Measurements from ENCODE around the gene AKR1D1.

The AKR1D1 gene, protein sequence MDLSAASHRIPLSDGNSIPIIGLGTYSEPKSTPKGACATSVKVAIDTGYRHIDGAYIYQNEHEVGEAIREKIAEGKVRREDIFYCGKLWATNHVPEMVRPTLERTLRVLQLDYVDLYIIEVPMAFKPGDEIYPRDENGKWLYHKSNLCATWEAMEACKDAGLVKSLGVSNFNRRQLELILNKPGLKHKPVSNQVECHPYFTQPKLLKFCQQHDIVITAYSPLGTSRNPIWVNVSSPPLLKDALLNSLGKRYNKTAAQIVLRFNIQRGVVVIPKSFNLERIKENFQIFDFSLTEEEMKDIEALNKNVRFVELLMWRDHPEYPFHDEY

DNA sequence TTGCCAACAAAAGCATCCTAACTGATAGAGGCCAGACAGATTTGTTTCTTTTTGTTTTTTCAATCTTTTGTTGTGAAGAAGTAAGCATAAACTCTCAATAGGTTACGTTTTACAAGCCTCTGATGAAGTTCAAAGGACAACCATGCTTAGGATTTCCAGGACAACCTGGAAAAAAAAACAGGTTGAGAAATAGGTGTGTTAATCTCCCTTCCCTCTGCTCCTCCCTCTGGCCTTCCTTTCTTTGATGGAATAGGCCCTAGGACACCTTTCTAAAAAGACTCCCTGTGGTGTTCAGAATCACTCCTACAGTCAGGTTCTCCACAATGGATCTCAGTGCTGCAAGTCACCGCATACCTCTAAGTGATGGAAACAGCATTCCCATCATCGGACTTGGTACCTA, at the start of gene AKR1D1:
AKR1D1 (plus strand) TSS at position 264 of the 400 bp plus-strand sequence; CDS start at position 324, 60 bp downstream.
- H3K4me3 ChIP-seq (ENCODE audit: low read depth, low read length) = no peak within 1 kb of the TSS
- TF ChIP-seq, protein P1, sequence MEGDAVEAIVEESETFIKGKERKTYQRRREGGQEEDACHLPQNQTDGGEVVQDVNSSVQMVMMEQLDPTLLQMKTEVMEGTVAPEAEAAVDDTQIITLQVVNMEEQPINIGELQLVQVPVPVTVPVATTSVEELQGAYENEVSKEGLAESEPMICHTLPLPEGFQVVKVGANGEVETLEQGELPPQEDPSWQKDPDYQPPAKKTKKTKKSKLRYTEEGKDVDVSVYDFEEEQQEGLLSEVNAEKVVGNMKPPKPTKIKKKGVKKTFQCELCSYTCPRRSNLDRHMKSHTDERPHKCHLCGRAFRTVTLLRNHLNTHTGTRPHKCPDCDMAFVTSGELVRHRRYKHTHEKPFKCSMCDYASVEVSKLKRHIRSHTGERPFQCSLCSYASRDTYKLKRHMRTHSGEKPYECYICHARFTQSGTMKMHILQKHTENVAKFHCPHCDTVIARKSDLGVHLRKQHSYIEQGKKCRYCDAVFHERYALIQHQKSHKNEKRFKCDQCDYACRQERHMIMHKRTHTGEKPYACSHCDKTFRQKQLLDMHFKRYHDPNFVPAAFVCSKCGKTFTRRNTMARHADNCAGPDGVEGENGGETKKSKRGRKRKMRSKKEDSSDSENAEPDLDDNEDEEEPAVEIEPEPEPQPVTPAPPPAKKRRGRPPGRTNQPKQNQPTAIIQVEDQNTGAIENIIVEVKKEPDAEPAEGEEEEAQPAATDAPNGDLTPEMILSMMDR (IDR thresholded peaks at IDR 0.05; ENCODE audit: borderline replicate concordance, insufficient read depth, low read depth, low read length) = no peak

GRCh38 chr7:138027100-138027499, 49.2 kb upstream of the AKR1D1 start:
- TF ChIP-seq, protein P1 (IDR thresholded peaks at IDR 0.05; ENCODE audit: borderline replicate concordance, insufficient read depth, low read depth, low read length) = no peak
- no peak overlapping the region for H3K4me3 ChIP-seq (ENCODE audit: low read depth, low read length)

DNA sequence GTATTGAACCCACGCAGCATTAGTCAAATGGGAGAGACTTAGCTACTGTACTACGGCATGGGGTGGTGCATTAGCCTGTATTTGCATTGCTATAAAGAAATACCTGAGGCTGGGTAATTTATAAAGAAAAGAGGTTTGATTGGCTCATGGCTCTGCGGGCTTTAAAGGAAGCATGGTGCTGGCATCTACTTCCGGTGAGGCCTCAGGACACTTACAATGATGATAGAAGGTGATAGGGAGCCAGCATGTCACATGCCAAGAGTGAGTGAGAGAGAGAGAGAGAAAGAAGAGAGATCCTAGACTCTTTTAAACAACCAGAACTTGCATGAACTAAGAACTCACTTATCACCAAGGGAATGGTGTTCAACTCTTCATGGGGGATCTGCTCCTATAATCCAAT, 47.1 kb upstream of the AKR1D1 start:
- TF ChIP-seq, protein P1 (IDR thresholded peaks at IDR 0.05; ENCODE audit: borderline replicate concordance, insufficient read depth, low read depth, low read length) = no peak
- H3K4me3 ChIP-seq (ENCODE audit: low read depth, low read length) = no peak overlapping the region

DNA sequence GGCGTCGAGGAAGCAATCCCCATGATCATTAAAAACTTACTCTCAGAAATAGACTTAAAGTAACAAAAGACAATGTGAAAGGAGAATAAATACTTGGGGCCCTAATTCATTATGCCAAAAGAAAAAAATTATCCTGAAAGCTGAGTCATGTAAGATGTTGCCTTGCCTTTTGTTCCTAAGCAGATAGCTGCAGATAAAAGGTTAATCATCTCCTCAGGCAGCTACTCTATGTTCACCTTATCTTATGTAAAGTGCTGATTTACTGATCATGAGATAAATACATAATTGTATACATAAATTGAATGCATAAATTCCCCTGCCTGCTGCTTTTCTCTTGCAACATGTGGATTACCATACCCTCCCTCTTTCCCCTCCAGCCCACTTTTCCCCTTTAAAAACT, 46.3 kb upstream of the AKR1D1 start:
- TF ChIP-seq, protein P1 (IDR thresholded peaks at IDR 0.05; ENCODE audit: borderline replicate concordance, insufficient read depth, low read depth, low read length) = no peak
- no peak overlapping the region for H3K4me3 ChIP-seq (ENCODE audit: low read depth, low read length)

- no peak overlapping the region for H3K4me3 ChIP-seq (ENCODE audit: low read depth, low read length)
- TF ChIP-seq, protein P1 (IDR thresholded peaks at IDR 0.05; ENCODE audit: borderline replicate concordance, insufficient read depth, low read depth, low read length) = no peak
Measured at GRCh38 chr7:138030679-138031351, 45.4 kb upstream of the AKR1D1 start.

- no peak overlapping the region for H3K4me3 ChIP-seq (ENCODE audit: low read depth, low read length)
- TF ChIP-seq, protein P1 (IDR thresholded peaks at IDR 0.05; ENCODE audit: borderline replicate concordance, insufficient read depth, low read depth, low read length) = no peak
Measured at GRCh38 chr7:138032186-138032585, 44.1 kb upstream of the AKR1D1 start.

DNA sequence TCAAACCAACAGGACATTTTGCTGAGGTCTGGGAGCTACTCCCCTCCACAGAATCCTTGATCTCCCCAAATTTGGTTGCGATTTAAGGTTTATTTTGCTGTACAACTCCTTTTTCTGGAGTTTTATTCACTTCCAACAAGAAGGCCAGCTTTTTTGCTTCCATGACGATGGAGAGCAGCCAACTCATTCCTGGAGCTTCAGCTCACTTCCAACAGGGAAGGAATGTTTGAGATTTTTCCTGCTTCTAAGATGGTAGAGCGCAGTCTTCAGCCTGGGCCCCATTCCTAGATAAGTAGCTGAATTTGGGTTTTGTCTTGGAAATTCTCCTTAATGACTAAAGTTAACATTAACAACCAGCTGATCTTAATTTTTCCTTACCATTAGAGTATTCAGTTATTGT, 43.5 kb upstream of the AKR1D1 start:
- TF ChIP-seq, protein P1 (IDR thresholded peaks at IDR 0.05; ENCODE audit: borderline replicate concordance, insufficient read depth, low read depth, low read length) = no peak
- no peak overlapping the region for H3K4me3 ChIP-seq (ENCODE audit: low read depth, low read length)

Measured in GM12875 (cell line).